Ishikawa (cell line): Measurements from ENCODE around the gene ALAS1.

Experiments used
- CEBPB ChIP-seq: IDR thresholded peaks from 2 replicates; pipeline ENCODE4 v1.6.1; 2012
- CREB1 ChIP-seq: IDR thresholded peaks from 2 replicates; pipeline ENCODE4 v1.6.1; 2012; ENCODE audit warnings: low read depth
- EGR1 ChIP-seq: IDR thresholded peaks from 2 replicates; pipeline ENCODE4 v1.6.1; 2012
- EP300 ChIP-seq: IDR thresholded peaks from 2 replicates; pipeline ENCODE4 v1.6.1; 2012; ENCODE audit warnings: borderline replicate concordance
- FOXM1 ChIP-seq: IDR thresholded peaks from 2 replicates; pipeline ENCODE4 v1.6.1; 2012; ENCODE audit warnings: low read depth, borderline replicate concordance
- NFIC ChIP-seq: IDR thresholded peaks from 2 replicates; pipeline ENCODE4 v1.6.1; 2012
- RAD21 ChIP-seq: IDR thresholded peaks from 2 replicates; pipeline ENCODE4 v1.6.1; 2012; ENCODE audit warnings: low read depth
- TAF1 ChIP-seq: IDR thresholded peaks from 2 replicates; pipeline ENCODE4 v1.6.1; 2012; ENCODE audit warnings: low read depth, mild to moderate bottlenecking
- TCF12 ChIP-seq: IDR thresholded peaks from 2 replicates; pipeline ENCODE4 v1.6.1; 2012; ENCODE audit warnings: low read depth
- TEAD4 ChIP-seq: IDR thresholded peaks from 2 replicates; pipeline ENCODE4 v1.6.1; 2012
- USF1 ChIP-seq: IDR thresholded peaks from 2 replicates; pipeline ENCODE4 v1.6.1; 2012
- YY1 ChIP-seq: IDR thresholded peaks from 2 replicates; pipeline ENCODE4 v1.6.1; 2012; ENCODE audit warnings: low read depth
- ZBTB7A ChIP-seq: IDR thresholded peaks from 2 replicates; pipeline ENCODE4 v1.6.1; 2012; ENCODE audit warnings: low read depth
- TF ChIP-seq, protein P1 (sequence below): IDR thresholded peaks from 2 replicates; pipeline ENCODE4 v1.6.1; 2012
- TF ChIP-seq, protein P2 (sequence below): IDR thresholded peaks from 2 replicates; pipeline ENCODE4 v1.6.1; 2012; ENCODE audit warnings: low read depth, mild to moderate bottlenecking

The ALAS1 gene

GRCh38 chr3:52216585-52217408 lies 18.8 kb downstream of the ALAS1 start:
- TF ChIP-seq NFIC (peak; percentile 55), TCF12 (no peak)

- TF ChIP-seq FOXM1 = no peak
- TF ChIP-seq EP300 = no peak
- TF ChIP-seq RAD21 = no peak
- no peak for TF ChIP-seq TCF12
- no peak for TF ChIP-seq TEAD4
- no peak for TF ChIP-seq EGR1
- no peak for TF ChIP-seq NFIC
- no peak for TF ChIP-seq CEBPB
- TF ChIP-seq YY1 = no peak
- no peak for TF ChIP-seq TAF1
- TF ChIP-seq, protein P1, sequence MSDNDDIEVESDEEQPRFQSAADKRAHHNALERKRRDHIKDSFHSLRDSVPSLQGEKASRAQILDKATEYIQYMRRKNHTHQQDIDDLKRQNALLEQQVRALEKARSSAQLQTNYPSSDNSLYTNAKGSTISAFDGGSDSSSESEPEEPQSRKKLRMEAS = no peak
- no peak for TF ChIP-seq USF1
Measured at GRCh38 chr3:52217409-52217805, 19.4 kb downstream of the ALAS1 start.

- TF ChIP-seq CREB1 = no peak
- no peak for TF ChIP-seq RAD21
- no peak for TF ChIP-seq TAF1
- TF ChIP-seq FOXM1 = no peak
- TF ChIP-seq USF1 = no peak
- TF ChIP-seq, protein P1 = no peak
- TF ChIP-seq CEBPB = no peak
- no peak for TF ChIP-seq NFIC
- TF ChIP-seq YY1 = no peak
- no peak for TF ChIP-seq EGR1
- no peak for TF ChIP-seq TCF12
- no peak for TF ChIP-seq TEAD4
- TF ChIP-seq, protein P2, sequence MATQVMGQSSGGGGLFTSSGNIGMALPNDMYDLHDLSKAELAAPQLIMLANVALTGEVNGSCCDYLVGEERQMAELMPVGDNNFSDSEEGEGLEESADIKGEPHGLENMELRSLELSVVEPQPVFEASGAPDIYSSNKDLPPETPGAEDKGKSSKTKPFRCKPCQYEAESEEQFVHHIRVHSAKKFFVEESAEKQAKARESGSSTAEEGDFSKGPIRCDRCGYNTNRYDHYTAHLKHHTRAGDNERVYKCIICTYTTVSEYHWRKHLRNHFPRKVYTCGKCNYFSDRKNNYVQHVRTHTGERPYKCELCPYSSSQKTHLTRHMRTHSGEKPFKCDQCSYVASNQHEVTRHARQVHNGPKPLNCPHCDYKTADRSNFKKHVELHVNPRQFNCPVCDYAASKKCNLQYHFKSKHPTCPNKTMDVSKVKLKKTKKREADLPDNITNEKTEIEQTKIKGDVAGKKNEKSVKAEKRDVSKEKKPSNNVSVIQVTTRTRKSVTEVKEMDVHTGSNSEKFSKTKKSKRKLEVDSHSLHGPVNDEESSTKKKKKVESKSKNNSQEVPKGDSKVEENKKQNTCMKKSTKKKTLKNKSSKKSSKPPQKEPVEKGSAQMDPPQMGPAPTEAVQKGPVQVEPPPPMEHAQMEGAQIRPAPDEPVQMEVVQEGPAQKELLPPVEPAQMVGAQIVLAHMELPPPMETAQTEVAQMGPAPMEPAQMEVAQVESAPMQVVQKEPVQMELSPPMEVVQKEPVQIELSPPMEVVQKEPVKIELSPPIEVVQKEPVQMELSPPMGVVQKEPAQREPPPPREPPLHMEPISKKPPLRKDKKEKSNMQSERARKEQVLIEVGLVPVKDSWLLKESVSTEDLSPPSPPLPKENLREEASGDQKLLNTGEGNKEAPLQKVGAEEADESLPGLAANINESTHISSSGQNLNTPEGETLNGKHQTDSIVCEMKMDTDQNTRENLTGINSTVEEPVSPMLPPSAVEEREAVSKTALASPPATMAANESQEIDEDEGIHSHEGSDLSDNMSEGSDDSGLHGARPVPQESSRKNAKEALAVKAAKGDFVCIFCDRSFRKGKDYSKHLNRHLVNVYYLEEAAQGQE = no peak
- TF ChIP-seq ZBTB7A = no peak
- no peak for TF ChIP-seq EP300
Measured at GRCh38 chr3:52218026-52218425, 20.1 kb downstream of the ALAS1 start.

DNA sequence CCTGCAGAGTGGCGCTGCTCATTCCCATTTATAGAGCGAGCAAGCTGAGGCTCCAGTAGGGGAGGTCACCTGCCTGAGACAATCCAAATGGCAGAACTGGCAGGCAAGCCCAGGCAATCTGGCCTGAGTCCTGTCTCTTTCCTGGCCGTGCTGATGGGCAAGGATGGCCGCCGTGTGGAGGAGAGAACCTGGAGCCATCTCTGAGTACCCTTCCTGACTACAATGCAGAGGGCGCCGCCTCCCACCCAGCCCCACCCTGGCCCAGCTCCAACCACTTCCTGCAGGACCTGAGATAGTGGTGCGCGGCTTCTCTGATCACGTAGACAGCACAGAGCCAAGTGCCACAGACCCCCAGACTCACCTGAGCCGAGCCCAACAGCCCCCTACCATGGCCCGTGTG lies 20.5 kb downstream of the ALAS1 start:
- no peak for TF ChIP-seq TAF1
- TF ChIP-seq TCF12 = no peak
- TF ChIP-seq, protein P1 = no peak
- TF ChIP-seq TEAD4 = no peak
- TF ChIP-seq EP300 = no peak
- no peak for TF ChIP-seq USF1
- no peak for TF ChIP-seq YY1
- no peak for TF ChIP-seq ZBTB7A
- no peak for TF ChIP-seq EGR1
- TF ChIP-seq CREB1 = no peak
- no peak for TF ChIP-seq FOXM1
- TF ChIP-seq RAD21 = no peak

GRCh38 chr3:52218937-52219650 lies 21.1 kb downstream of the ALAS1 start:
- TF ChIP-seq YY1 = no peak
- TF ChIP-seq USF1 = peak; percentile 76
- peak; percentile 20; the same call in 1 of the 2 replicates for TF ChIP-seq EP300
- TF ChIP-seq NFIC = peak; percentile 43; the same call in 1 of the 2 replicates
- no peak for TF ChIP-seq CREB1
- no peak; the same call in 1 of the 2 replicates for TF ChIP-seq TEAD4
- TF ChIP-seq, protein P2 = no peak
- no peak for TF ChIP-seq TAF1
- no peak for TF ChIP-seq EGR1
